ENCODE results near the gene RHBDL3.

The RHBDL3 gene

GRCh38 chr17:32356750-32357149 is 91.1 kb downstream of the RHBDL3 start:
- DNase-seq (ENCODE audit: low spot score), result no peak

- DNase-seq (ENCODE audit: low spot score), result no peak
Measured at GRCh38 chr17:32357615-32358014, 92.0 kb downstream of the RHBDL3 start.

GRCh38 chr17:32361270-32361669 is 95.6 kb downstream of the RHBDL3 start:
- DNase-seq (ENCODE audit: low spot score), result no peak

GRCh38 chr17:32370426-32370825 is 104.8 kb downstream of the RHBDL3 start:
- DNase-seq (ENCODE audit: low spot score), result no peak

Small RNAs within 50 kb of the gene (small RNA-seq; reads per million reads assigned to genes)
- 0.03 to 0.44 reads per million in 2 experiments for gene UBL5P2

Measured in SK-N-DZ (cell line).